Ovary (tissue), 9 donors: Measurements from ENCODE around the gene CALCR. TPM values are rescaled to one million over a fixed set of nuclear protein-coding genes. Genes with fewer than 3 reads are reported as not detected.
"Not testable (repeated sequence)": the region's sequence is repeated elsewhere in the genome, so short reads cannot be mapped to it uniquely, and the experiment has no call there.

Source experiments
- DNase-seq, 5 donors: peaks; one replicate each; pipeline ENCODE4 v3.0.0-alpha.2; 2019 to 2020
- H3K27ac ChIP-seq, 2 donors: fragments of 200-600 bp; one replicate each; pipeline versions ENCODE4 v1.5.1 to v1.8.0; 2019 to 2022
- H3K27me3 ChIP-seq: fragments of 200-600 bp; one replicate; pipeline ENCODE4 v1.8.0; 2022
- H3K36me3 ChIP-seq: fragments of 200-600 bp; sonication (generic); one replicate; pipeline ENCODE4 v1.5.1; 2019
- H3K4me1 ChIP-seq: one replicate; pipeline ENCODE4 v1.8.1; 2013; ENCODE audit warnings: mild to moderate bottlenecking, moderate library complexity; ENCODE audit not compliant: insufficient read depth
- H3K4me3 ChIP-seq: fragments of 200-600 bp; sonication (generic); one replicate; pipeline ENCODE4 v1.5.1; 2017
- H3K9me3 ChIP-seq, 2 donors: fragments of 200-600 bp in 1 of 2; sonication (generic) in 1 of 2; one replicate each; pipeline versions ENCODE4 v1.5.1 to v1.8.1; 2013 to 2019; ENCODE audit warnings: mild to moderate bottlenecking in 1 of 2, moderate library complexity in 1 of 2
- CTCF ChIP-seq, 3 donors: fragments of 450-650 bp in 2 of 3; fragments of 200-600 bp in 1 of 3; IDR thresholded peaks; one replicate each; pipeline versions ENCODE4 v1.5.1 to v1.8.0; 2016 to 2022; ENCODE audit warnings: antibody characterized with exemption in 3 of 3, mild to moderate bottlenecking in 1 of 3
- EP300 ChIP-seq: sonication (generic); formaldehyde crosslinking; IDR thresholded peaks from one replicate; pipeline ENCODE4 v1.6.1; 2017; ENCODE audit warnings: antibody characterized with exemption
- POLR2A ChIP-seq: fragments of 450-650 bp; IDR thresholded peaks from one replicate; pipeline ENCODE4 v1.6.1; 2017; ENCODE audit warnings: antibody characterized with exemption, mild to moderate bottlenecking, moderate library complexity
- WGBS, 3 donors: extraction: QIAGEN DNeasy Blood & Tissue Kit in 1 of 3; methylation state at CpG; one replicate each; pipeline versions ENCODE4 v1.1.5 to v1.1.7; 2013 to 2017; 5-methylcytosine and 5-hydroxymethylcytosine counted together
- intact Hi-C, 4 donors: fragments of 100-400 bp; cut with DNase I; formaldehyde crosslinking; loops; one replicate each; pipeline versions ENCODE4 v1.11.0 to v1.15.1; 2022 to 2023
- polyA plus RNA-seq, 2 donors: library from polyadenylated mRNA; stranded (reverse); fragments of 200-250 nt in 1 of 2; fragments of 350-450 nt in 1 of 2; fragmentation: Illumina TruSeq in 1 of 2; extraction: RNeasy Lipid Tissue Mini Kit (QIAGEN cat#74804) in 1 of 2; gene quantifications; one replicate each; pipeline ENCODE4 v1.2.3, GENCODE V29; 2013 to 2014
- total RNA-seq, 7 donors: library from RNA; depleted of rRNA in 2 of 7; stranded (reverse); fragments of >200 nt in 2 of 7; fragmentation: NEBNext Ultra II Directional in 3 of 7; extraction: Animal tissue kit (Norgen Biotek cat#: 25700) in 3 of 7; gene quantifications; one replicate each; pipeline versions ENCODE4 v1.1.0 to v1.2.4, GENCODE V29; 2016 to 2023
- donor health status: DM: no; HTN: no; CAD: no; lungs with moderate emphysema.
- donor health status: DM: no; HTN: no; CAD: no.
- donor health status: Bipolar disorder and iron deficiency.
- donor health status: DM: yes; HTN: yes; CAD: no.
- donor health status: DM: no; HTN: no; CAD: no.
- donor health status: DM: yes; HTN: yes; CAD: no.

The CALCR gene
- total and polyA plus RNA-seq, 9 donors = 0.02 to 0.25 (median 0.10) TPM; not detected in 6

- DNase-seq = no peak
- no peaks in the 10 kb centered on the region for H3K36me3 ChIP-seq
- H3K9me3 ChIP-seq = no peaks in the 10 kb centered on the region
- no peaks in the 10 kb centered on the region for H3K27me3 ChIP-seq
- intact Hi-C loops = no loop called here
- TF ChIP-seq EP300 = no peak
- no peak overlapping the region for H3K4me3 ChIP-seq
- no peak overlapping the region for H3K27ac ChIP-seq
- no peaks in the 10 kb centered on the region for H3K4me1 ChIP-seq
Measured at GRCh38 chr7:93620057-93620456, 45.5 kb upstream of the CALCR start.

- DNase-seq = no peak
- TF ChIP-seq CTCF (IDR thresholded peaks at IDR 0.05) (no peak), EP300 (no peak), POLR2A (no peak)
- Histone ChIP-seq H3K4me3 (no peak overlapping the region), H3K9me3 (no peaks in the 10 kb centered on the region), H3K27me3 (no peaks in the 10 kb centered on the region), H3K4me1 (no peaks in the 10 kb centered on the region), H3K36me3 (no peaks in the 10 kb centered on the region), H3K27ac (no peak overlapping the region)
- intact Hi-C loops = no loop called here
- 58 to 70% (median 59%) methylated on average over 1 of the region's 1 CpG for WGBS, 3 donors
Measured at GRCh38 chr7:93601363-93601762, 26.8 kb upstream of the CALCR start.

GRCh38 chr7:93594250-93594649 lies 19.7 kb upstream of the CALCR start:
- no peak overlapping the region for H3K27ac ChIP-seq
- TF ChIP-seq POLR2A = no peak
- TF ChIP-seq CTCF (IDR thresholded peaks at IDR 0.05) = no peak
- H3K4me1 ChIP-seq = no peaks in the 10 kb centered on the region
- no peak for DNase-seq
- no peaks in the 10 kb centered on the region for H3K27me3 ChIP-seq
- no peaks in the 10 kb centered on the region for H3K9me3 ChIP-seq
- no peaks in the 10 kb centered on the region for H3K36me3 ChIP-seq
- no peak overlapping the region for H3K4me3 ChIP-seq
- WGBS, 3 donors = 77 to 88% (median 85%) methylated on average over 1 of the region's 1 CpG
- intact Hi-C loops = no loop called here

GRCh38 chr7:93592588-93593266 lies 18.2 kb upstream of the CALCR start:
- Histone ChIP-seq H3K27ac (no peak overlapping the region), H3K27me3 (no peaks in the 10 kb centered on the region), H3K36me3 (no peaks in the 10 kb centered on the region), H3K4me1 (no peaks in the 10 kb centered on the region), H3K9me3 (no peaks in the 10 kb centered on the region), H3K4me3 (no peak overlapping the region)
- TF ChIP-seq CTCF (IDR thresholded peaks at IDR 0.05) = no peak
- TF ChIP-seq EP300 = no peak
- TF ChIP-seq POLR2A = no peak
- DNase-seq = no peak
- intact Hi-C loops = no loop called here
- WGBS, 3 donors = 66 to 92% (median 73%) methylated on average over 1 of the region's 1 CpG

- WGBS, 3 donors = 74 to 82% (median 76%) methylated on average over 25 to 34 of the region's 34 CpGs
- H3K27me3 ChIP-seq, intact Hi-C loops, H3K27ac ChIP-seq, H3K9me3 ChIP-seq, DNase-seq, H3K4me1 ChIP-seq, H3K36me3 ChIP-seq, H3K4me3 ChIP-seq: not testable (repeated sequence)
Measured at GRCh38 chr7:93591224-93592050, 16.9 kb upstream of the CALCR start.

GRCh38 chr7:93586479-93586865 lies 11.9 kb upstream of the CALCR start:
- H3K4me1 ChIP-seq, H3K4me3 ChIP-seq, H3K27me3 ChIP-seq, DNase-seq, H3K27ac ChIP-seq, intact Hi-C loops, H3K9me3 ChIP-seq, H3K36me3 ChIP-seq: not testable (repeated sequence)
- 88 to 97% (median 91%) methylated on average over 14 to 19 of the region's 22 CpGs for WGBS, 3 donors

GRCh38 chr7:93585694-93586478 lies 11.4 kb upstream of the CALCR start:
- H3K4me1 ChIP-seq, intact Hi-C loops, H3K27ac ChIP-seq, H3K9me3 ChIP-seq, H3K4me3 ChIP-seq, H3K36me3 ChIP-seq, H3K27me3 ChIP-seq, DNase-seq: not testable (repeated sequence)
- 86 to 96% (median 92%) methylated on average over 13 to 38 of the region's 54 CpGs for WGBS, 3 donors
